ENCODE results near the gene RIPOR2.

RIPOR2 gene

GRCh38 chr6:24848461-24848860 is 87.3 kb downstream of the RIPOR2 start:
- no peak for DNase-seq (ENCODE audit: low spot score)

- DNase-seq (ENCODE audit: low spot score): no peak
These were observed 88.4 kb downstream of the RIPOR2 start for GRCh38 chr6:24847402-24847801.

GRCh38 chr6:24845578-24845977 is 90.2 kb downstream of the RIPOR2 start:
- DNase-seq (ENCODE audit: low spot score): no peak

- no peak for DNase-seq (ENCODE audit: low spot score)
These were observed 90.9 kb downstream of the RIPOR2 start for GRCh38 chr6:24844903-24845302.

- no peak for DNase-seq (ENCODE audit: low spot score)
These were observed 91.7 kb downstream of the RIPOR2 start for GRCh38 chr6:24844061-24844460.

- no peak for DNase-seq (ENCODE audit: low spot score)
These were observed 95.6 kb downstream of the RIPOR2 start for GRCh38 chr6:24840187-24840586.

- DNase-seq (ENCODE audit: low spot score): no peak
These were observed 96.8 kb downstream of the RIPOR2 start for GRCh38 chr6:24838994-24839393.

GRCh38 chr6:24838081-24838480 is 97.7 kb downstream of the RIPOR2 start:
- DNase-seq (ENCODE audit: low spot score): no peak

GRCh38 chr6:24836109-24836508 is 99.7 kb downstream of the RIPOR2 start:
- no peak for DNase-seq (ENCODE audit: low spot score)

GRCh38 chr6:24833711-24834386 is 101.9 kb downstream of the RIPOR2 start:
- DNase-seq (ENCODE audit: low spot score): no peak

GRCh38 chr6:24832794-24833193 is 103.0 kb downstream of the RIPOR2 start:
- no peak for DNase-seq (ENCODE audit: low spot score)

- no peak for DNase-seq (ENCODE audit: low spot score)
These were observed 103.7 kb downstream of the RIPOR2 start for GRCh38 chr6:24831771-24832716.

GRCh38 chr6:24829657-24830056 is 106.1 kb downstream of the RIPOR2 start:
- no peak for DNase-seq (ENCODE audit: low spot score)

- no peak for DNase-seq (ENCODE audit: low spot score)
These were observed 107.8 kb downstream of the RIPOR2 start for GRCh38 chr6:24827970-24828369.

GRCh38 chr6:24827162-24827561 is 108.6 kb downstream of the RIPOR2 start:
- DNase-seq (ENCODE audit: low spot score): no peak

GRCh38 chr6:24825130-24825630 is 110.6 kb downstream of the RIPOR2 start:
- no peak for DNase-seq (ENCODE audit: low spot score)

GRCh38 chr6:24824142-24824938 is 111.4 kb downstream of the RIPOR2 start:
- no peak for DNase-seq (ENCODE audit: low spot score)

GRCh38 chr6:24823185-24823584 is 112.6 kb downstream of the RIPOR2 start:
- no peak for DNase-seq (ENCODE audit: low spot score)

- no peak for DNase-seq (ENCODE audit: low spot score)
These were observed 113.1 kb downstream of the RIPOR2 start for GRCh38 chr6:24822696-24823095.

GRCh38 chr6:24821860-24822444 is 113.8 kb downstream of the RIPOR2 start:
- DNase-seq (ENCODE audit: low spot score): no peak

GRCh38 chr6:24818346-24818745 is 117.4 kb downstream of the RIPOR2 start:
- DNase-seq (ENCODE audit: low spot score): no peak

GRCh38 chr6:24809728-24810127 is 126.0 kb downstream of the RIPOR2 start:
- no peak for DNase-seq (ENCODE audit: low spot score)
